Measurements from ENCODE around the gene HOXC10.

GRCh38 chr12:53975064-53975471 lies 9.9 kb upstream of the HOXC10 start:
- TF ChIP-seq CTCF (IDR thresholded peaks at IDR 0.05) (no peak), POLR2A (IDR thresholded peaks at IDR 0.05) (no peak)

All from ovary (tissue), 3 donors.